Mesothelial cell of epicardium (in vitro differentiated cells): Measurements from ENCODE around the gene CCSER2. TPM values are rescaled to one million over a fixed set of nuclear protein-coding genes. Genes with fewer than 3 reads are reported as not detected.

Experiments
- DNase-seq, 2 experiments: peaks; one replicate each; pipeline ENCODE4 v3.0.0; 2021; ENCODE audit warnings: low spot score in 2 of 2; ENCODE audit not compliant: unreplicated experiment in 2 of 2
- H3K27ac Mint-ChIP-seq: 2 replicates; pipeline ENCODE4 v1.8.0; 2021; ENCODE audit warnings: mixed read lengths
- H3K27me3 Mint-ChIP-seq: 2 replicates; pipeline ENCODE4 v1.8.0; 2021; ENCODE audit warnings: low read depth, mixed read lengths
- H3K36me3 Mint-ChIP-seq: 2 replicates; pipeline ENCODE4 v1.8.0; 2021; ENCODE audit warnings: mixed read lengths
- H3K4me1 Mint-ChIP-seq: 2 replicates; pipeline ENCODE4 v1.8.0; 2021; ENCODE audit warnings: mixed read lengths
- H3K4me3 Mint-ChIP-seq: 2 replicates; pipeline ENCODE4 v1.8.0; 2021; ENCODE audit warnings: mild to moderate bottlenecking, moderate library complexity, mixed read lengths
- H3K9me3 Mint-ChIP-seq: 2 replicates; pipeline ENCODE4 v1.8.0; 2021; ENCODE audit warnings: mixed read lengths
- CTCF ChIP-seq: fragments of 200-600 bp; sonication (generic); IDR thresholded peaks from one replicate; pipeline ENCODE4 v1.5.0; 2021; ENCODE audit warnings: antibody characterized with exemption; ENCODE audit not compliant: unreplicated experiment
- total RNA-seq: library from RNA; stranded (reverse); gene quantifications from 3 replicates; pipeline ENCODE4 v1.2.1, GENCODE V29; 2021

The CCSER2 gene
- total RNA-seq, 1 donor from 2014 or later = 37.1 TPM

GRCh38 chr10:84375881-84376280, 47.5 kb downstream of the CCSER2 start:
- DNase-seq = no peak
- Mint-ChIP-seq H3K9me3 (peaks cover 3% of the 10 kb centered on the region), H3K27me3 (no peaks in the 10 kb centered on the region), H3K4me3 (no peak overlapping the region), H3K4me1 (peaks cover 12% of the 10 kb centered on the region), H3K27ac (peak overlapping the region; percentile 51), H3K36me3 (peaks cover 22% of the 10 kb centered on the region)
- no peak for TF ChIP-seq CTCF

- Mint-ChIP-seq H3K27ac (no peak overlapping the region), H3K4me3 (no peak overlapping the region), H3K27me3 (no peaks in the 10 kb centered on the region), H3K9me3 (peaks cover 38% of the 10 kb centered on the region), H3K4me1 (no peaks in the 10 kb centered on the region), H3K36me3 (peaks cover 53% of the 10 kb centered on the region)
- DNase-seq = no peak
- no peak for TF ChIP-seq CTCF
Observed at GRCh38 chr10:84388148-84388547, 59.8 kb downstream of the CCSER2 start.

GRCh38 chr10:84390364-84390763, 62.0 kb downstream of the CCSER2 start:
- H3K9me3 Mint-ChIP-seq = peaks cover 27% of the 10 kb centered on the region
- peaks cover 42% of the 10 kb centered on the region for H3K36me3 Mint-ChIP-seq
- DNase-seq = no peak
- no peaks in the 10 kb centered on the region for H3K4me1 Mint-ChIP-seq
- H3K27me3 Mint-ChIP-seq = no peaks in the 10 kb centered on the region
- H3K4me3 Mint-ChIP-seq = no peak overlapping the region
- H3K27ac Mint-ChIP-seq = no peak overlapping the region
- TF ChIP-seq CTCF = no peak

GRCh38 chr10:84391326-84391725, 62.9 kb downstream of the CCSER2 start:
- Mint-ChIP-seq H3K27ac (no peak overlapping the region), H3K9me3 (peaks cover 26% of the 10 kb centered on the region), H3K27me3 (no peaks in the 10 kb centered on the region), H3K4me1 (no peaks in the 10 kb centered on the region), H3K36me3 (peaks cover 43% of the 10 kb centered on the region), H3K4me3 (no peak overlapping the region)
- DNase-seq = no peak
- no peak for TF ChIP-seq CTCF

GRCh38 chr10:84392181-84392580, 63.8 kb downstream of the CCSER2 start:
- peaks cover 5% of the 10 kb centered on the region for H3K4me1 Mint-ChIP-seq
- no peak overlapping the region for H3K27ac Mint-ChIP-seq
- H3K4me3 Mint-ChIP-seq = no peak overlapping the region
- no peaks in the 10 kb centered on the region for H3K27me3 Mint-ChIP-seq
- peaks cover 18% of the 10 kb centered on the region for H3K9me3 Mint-ChIP-seq
- H3K36me3 Mint-ChIP-seq = peaks cover 36% of the 10 kb centered on the region
- no peak for DNase-seq
- TF ChIP-seq CTCF = no peak

GRCh38 chr10:84395581-84395980, 67.2 kb downstream of the CCSER2 start:
- Mint-ChIP-seq H3K9me3 (peaks cover 23% of the 10 kb centered on the region), H3K36me3 (peaks cover 31% of the 10 kb centered on the region), H3K4me1 (peaks cover 13% of the 10 kb centered on the region), H3K4me3 (no peak overlapping the region), H3K27me3 (no peaks in the 10 kb centered on the region), H3K27ac (no peak overlapping the region)
- DNase-seq = no peak
- no peak for TF ChIP-seq CTCF
